Stimulated activated CD4-positive, alpha-beta T cell treated with anti-CD3 and anti-CD28 coated beads, Interleukin-12 subunit alpha, Interleukin-12 subunit beta, amount 100 ng/mL, for 48 hours (primary cell): ENCODE measurements around the gene IRAK1.

Experiments used
- DNase-seq, 3 donors: peaks; one replicate each; pipeline ENCODE4 v3.0.0-alpha.2; 2020; ENCODE audit warnings: low read depth in 2 of 3, low spot score in 1 of 3

Gene IRAK1

GRCh38 chrX:153971450-153972367, 48.0 kb downstream of the IRAK1 start, which contains the start of gene HCFC1:
Gene HCFC1 (minus strand): TSS chrX:153971818. CDS start chrX:153970840, 978 bp downstream.
- DNase-seq = peak; percentile 77 to 88 (median 83)

GRCh38 chrX:153971124-153971449, 48.6 kb downstream of the IRAK1 start:
- DNase-seq = peak; percentile 79 to 83 (median 81)

- no peak for DNase-seq
Measured at GRCh38 chrX:153970357-153971123, 49.2 kb downstream of the IRAK1 start.

- no peak for DNase-seq
Measured at GRCh38 chrX:153969904-153970356, 49.8 kb downstream of the IRAK1 start.

- no peak for DNase-seq
Measured at GRCh38 chrX:153969125-153969903, 50.4 kb downstream of the IRAK1 start.

- DNase-seq = no peak
Measured at GRCh38 chrX:153968754-153969124, 51.0 kb downstream of the IRAK1 start.

GRCh38 chrX:153968255-153968654, 51.4 kb downstream of the IRAK1 start:
- DNase-seq = no peak

- DNase-seq = no peak
Measured at GRCh38 chrX:153967536-153968224, 52.0 kb downstream of the IRAK1 start.

GRCh38 chrX:153966841-153967535, 52.7 kb downstream of the IRAK1 start:
- DNase-seq = no peak

- DNase-seq = no peak
Measured at GRCh38 chrX:153966283-153966688, 53.4 kb downstream of the IRAK1 start.

- DNase-seq = no peak
Measured at GRCh38 chrX:153965406-153965805, 54.3 kb downstream of the IRAK1 start.

- DNase-seq = no peak
Measured at GRCh38 chrX:153964105-153964504, 55.6 kb downstream of the IRAK1 start.

- no peak for DNase-seq
Measured at GRCh38 chrX:153963546-153963945, 56.2 kb downstream of the IRAK1 start.

- DNase-seq = no peak
Measured at GRCh38 chrX:153961292-153961691, 58.4 kb downstream of the IRAK1 start.

- DNase-seq = no peak
Measured at GRCh38 chrX:153960786-153961185, 58.9 kb downstream of the IRAK1 start.
